ENCODE results near the gene ACTL8. TPM values are rescaled to one million over a fixed set of nuclear protein-coding genes. Genes with fewer than 3 reads are reported as not detected.

Gene ACTL8, protein sequence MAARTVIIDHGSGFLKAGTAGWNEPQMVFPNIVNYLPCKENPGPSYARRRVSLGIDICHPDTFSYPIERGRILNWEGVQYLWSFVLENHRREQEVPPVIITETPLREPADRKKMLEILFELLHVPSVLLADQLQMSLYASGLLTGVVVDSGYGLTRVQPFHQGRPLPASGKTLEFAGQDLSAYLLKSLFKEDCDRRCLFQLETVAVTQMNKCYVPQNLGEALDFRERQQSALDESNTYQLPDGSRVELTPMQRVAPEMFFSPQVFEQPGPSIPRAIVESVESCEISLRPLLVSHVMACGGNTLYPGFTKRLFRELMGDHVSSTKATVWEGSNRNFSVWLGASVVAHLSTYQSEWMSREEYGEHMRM
- 0.17 TPM in 1 of 2 replicates, not detected in the other for total RNA-seq

DNA sequence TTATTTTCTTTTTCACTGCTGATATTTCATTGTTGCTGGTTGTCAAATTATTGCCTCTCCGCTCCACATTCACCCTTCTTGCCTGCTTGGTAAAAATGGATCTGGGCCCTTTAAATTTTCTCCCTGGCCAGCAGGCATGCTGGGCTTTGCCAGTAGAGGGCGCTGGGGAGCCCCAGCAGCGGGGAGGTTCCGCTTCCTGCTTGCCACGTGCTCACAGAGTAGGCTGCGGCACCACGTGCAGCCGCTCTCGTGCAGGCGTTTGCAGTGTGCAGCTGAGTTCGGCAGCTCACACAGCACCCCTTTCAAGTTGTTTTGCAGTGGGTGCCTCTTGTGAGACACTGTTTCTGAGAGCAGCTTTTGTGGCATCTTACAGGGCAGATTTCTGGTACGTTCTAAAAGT lies at the start of gene ACTL8:
ACTL8 (plus strand) TSS at position 214 of the 400 bp plus-strand sequence. CDS start 67,676 bp downstream, outside the sequence.
- TF ChIP-seq, protein P1, sequence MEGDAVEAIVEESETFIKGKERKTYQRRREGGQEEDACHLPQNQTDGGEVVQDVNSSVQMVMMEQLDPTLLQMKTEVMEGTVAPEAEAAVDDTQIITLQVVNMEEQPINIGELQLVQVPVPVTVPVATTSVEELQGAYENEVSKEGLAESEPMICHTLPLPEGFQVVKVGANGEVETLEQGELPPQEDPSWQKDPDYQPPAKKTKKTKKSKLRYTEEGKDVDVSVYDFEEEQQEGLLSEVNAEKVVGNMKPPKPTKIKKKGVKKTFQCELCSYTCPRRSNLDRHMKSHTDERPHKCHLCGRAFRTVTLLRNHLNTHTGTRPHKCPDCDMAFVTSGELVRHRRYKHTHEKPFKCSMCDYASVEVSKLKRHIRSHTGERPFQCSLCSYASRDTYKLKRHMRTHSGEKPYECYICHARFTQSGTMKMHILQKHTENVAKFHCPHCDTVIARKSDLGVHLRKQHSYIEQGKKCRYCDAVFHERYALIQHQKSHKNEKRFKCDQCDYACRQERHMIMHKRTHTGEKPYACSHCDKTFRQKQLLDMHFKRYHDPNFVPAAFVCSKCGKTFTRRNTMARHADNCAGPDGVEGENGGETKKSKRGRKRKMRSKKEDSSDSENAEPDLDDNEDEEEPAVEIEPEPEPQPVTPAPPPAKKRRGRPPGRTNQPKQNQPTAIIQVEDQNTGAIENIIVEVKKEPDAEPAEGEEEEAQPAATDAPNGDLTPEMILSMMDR (IDR thresholded peaks at IDR 0.05; ENCODE audit: insufficient read depth, low read length, poor library complexity, severe bottlenecking) = peak; percentile 42
- no peaks in the 10 kb centered on the region for H3K27me3 ChIP-seq (ENCODE audit: control insufficient read depth, insufficient read depth, low read length)
- no peaks in the 10 kb centered on the region for H3K36me3 ChIP-seq (ENCODE audit: control insufficient read depth, insufficient read depth, low read length)
- DNase-seq (ENCODE audit: low read depth) = no peak
- no peak within 1 kb of the TSS for H3K4me3 ChIP-seq (ENCODE audit: low read depth, low read length)

DNA sequence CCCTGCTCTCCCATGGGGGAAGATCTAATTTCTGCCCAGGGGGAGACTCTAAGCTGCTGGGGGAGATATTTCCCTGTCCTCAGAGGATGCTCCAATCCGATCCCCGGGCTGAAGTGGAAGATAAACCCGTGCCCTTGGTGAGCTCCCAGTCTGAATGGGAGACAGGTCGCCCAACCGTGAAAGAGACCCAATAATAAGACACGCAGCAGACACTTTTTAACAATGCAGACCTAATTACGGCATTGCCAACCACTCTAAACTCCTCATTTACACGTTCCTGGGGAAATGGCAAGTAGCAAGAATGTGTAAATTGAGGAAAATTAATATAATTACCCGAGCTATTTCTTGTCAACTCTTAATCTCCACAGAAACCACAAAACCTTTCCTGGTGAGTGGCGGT lies 48.7 kb upstream of the ACTL8 start:
- TF ChIP-seq, protein P1 (IDR thresholded peaks at IDR 0.05; ENCODE audit: insufficient read depth, low read length, poor library complexity, severe bottlenecking) = no peak
- H3K36me3 ChIP-seq (ENCODE audit: control insufficient read depth, insufficient read depth, low read length) = no peaks in the 10 kb centered on the region
- DNase-seq (ENCODE audit: low read depth) = no peak
- peaks cover 10% of the 10 kb centered on the region for H3K27me3 ChIP-seq (ENCODE audit: control insufficient read depth, insufficient read depth, low read length)
- H3K4me3 ChIP-seq (ENCODE audit: low read depth, low read length) = no peak overlapping the region

DNA sequence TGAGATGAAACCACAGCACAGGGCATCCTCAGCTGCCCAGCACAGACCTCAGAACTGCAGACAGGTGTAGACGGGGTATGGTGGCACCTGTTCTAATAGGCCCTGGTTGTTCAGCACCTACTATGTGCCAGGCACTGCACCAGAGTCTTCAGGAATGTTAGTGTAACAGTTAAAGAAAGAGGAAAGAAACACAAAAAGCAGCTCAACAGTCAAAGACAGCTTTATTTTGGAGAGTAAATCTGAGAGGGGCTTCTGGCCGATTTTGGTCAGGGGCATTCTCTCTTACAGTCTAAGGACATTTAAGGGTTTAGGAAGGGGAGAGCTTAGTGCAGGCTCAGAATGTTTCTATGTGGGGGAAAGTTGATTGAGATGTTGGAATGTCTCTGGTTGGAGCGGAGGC lies 45.2 kb upstream of the ACTL8 start:
- Histone ChIP-seq H3K36me3 (ENCODE audit: control insufficient read depth, insufficient read depth, low read length) (no peaks in the 10 kb centered on the region), H3K27me3 (ENCODE audit: control insufficient read depth, insufficient read depth, low read length) (peaks cover 10% of the 10 kb centered on the region), H3K4me3 (ENCODE audit: low read depth, low read length) (no peak overlapping the region)
- TF ChIP-seq, protein P1 (IDR thresholded peaks at IDR 0.05; ENCODE audit: insufficient read depth, low read length, poor library complexity, severe bottlenecking) = no peak
- DNase-seq (ENCODE audit: low read depth) = no peak

DNA sequence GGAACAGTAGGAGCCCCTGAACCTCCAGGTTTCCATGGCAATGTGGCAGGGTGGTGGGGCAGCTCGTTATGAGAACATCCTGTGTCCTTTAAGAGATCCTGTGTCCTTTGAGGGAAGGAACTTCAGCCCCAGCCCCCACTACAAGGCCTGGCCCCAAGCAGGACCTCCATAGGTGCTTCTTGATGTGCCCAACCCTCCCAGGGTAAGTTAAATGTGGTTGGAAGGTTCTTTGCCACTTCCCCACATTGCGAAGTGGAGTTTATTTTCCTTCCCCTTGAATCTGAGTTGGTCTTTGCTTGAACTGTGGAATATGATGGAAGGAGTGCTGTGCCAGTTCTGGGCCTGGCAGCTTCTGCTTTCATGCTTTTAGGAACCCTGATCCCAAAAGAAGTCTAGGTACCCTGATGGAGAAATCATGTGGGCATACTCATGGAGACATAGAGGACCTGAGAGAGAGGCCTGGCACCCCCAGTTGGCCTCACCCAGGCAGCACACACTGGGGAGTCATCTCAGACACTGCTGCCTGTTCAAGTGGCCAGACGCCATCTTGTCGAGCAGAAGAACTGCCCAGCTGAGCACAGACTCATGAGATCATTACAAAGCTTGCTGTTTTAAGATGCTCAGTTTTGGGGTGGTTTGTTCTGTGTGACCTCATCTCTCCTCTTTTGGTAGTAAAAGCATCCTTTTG lies 44.1 kb upstream of the ACTL8 start:
- TF ChIP-seq, protein P1 (IDR thresholded peaks at IDR 0.05; ENCODE audit: insufficient read depth, low read length, poor library complexity, severe bottlenecking) = no peak
- DNase-seq (ENCODE audit: low read depth) = no peak
- H3K27me3 ChIP-seq (ENCODE audit: control insufficient read depth, insufficient read depth, low read length) = peaks cover 8% of the 10 kb centered on the region
- H3K4me3 ChIP-seq (ENCODE audit: low read depth, low read length) = no peak overlapping the region
- H3K36me3 ChIP-seq (ENCODE audit: control insufficient read depth, insufficient read depth, low read length) = no peaks in the 10 kb centered on the region

DNA sequence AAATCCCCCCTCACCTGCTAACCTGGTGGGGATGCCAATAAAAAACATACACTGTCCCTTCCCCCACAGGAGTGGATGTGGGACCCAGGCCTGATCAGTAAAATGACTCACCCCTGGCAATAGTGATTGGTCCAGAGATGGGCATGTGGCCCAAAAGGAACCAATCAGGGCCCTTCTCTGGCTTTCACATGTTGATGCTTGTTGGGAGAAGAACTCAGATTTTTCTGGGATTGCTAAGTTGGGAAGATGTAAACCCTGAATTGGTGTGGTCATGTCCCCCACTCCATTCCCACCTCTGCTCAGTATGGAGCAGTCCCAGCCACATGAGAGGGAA lies 43.6 kb upstream of the ACTL8 start:
- Histone ChIP-seq H3K27me3 (ENCODE audit: control insufficient read depth, insufficient read depth, low read length) (peaks cover 4% of the 10 kb centered on the region), H3K36me3 (ENCODE audit: control insufficient read depth, insufficient read depth, low read length) (no peaks in the 10 kb centered on the region), H3K4me3 (ENCODE audit: low read depth, low read length) (no peak overlapping the region)
- no peak for DNase-seq (ENCODE audit: low read depth)
- TF ChIP-seq, protein P1 (IDR thresholded peaks at IDR 0.05; ENCODE audit: insufficient read depth, low read length, poor library complexity, severe bottlenecking) = no peak

Data from kidney epithelial cell (primary cell).